Measurements from ENCODE around the gene GMNN.

GRCh38 chr6:24833711-24834386 is 59.1 kb downstream of the GMNN start:
- no peak for TF ChIP-seq MXI1 (conservative IDR thresholded peaks at IDR 0.05; ENCODE audit: poor library complexity, severe bottlenecking)
- TF ChIP-seq TAF1 (IDR thresholded peaks at IDR 0.05; ENCODE audit: low read depth): no peak
- no peak for TF ChIP-seq CTCF (IDR thresholded peaks at IDR 0.05; ENCODE audit: poor library complexity, severe bottlenecking)
- no peak for TF ChIP-seq POLR2AphosphoS5 (IDR thresholded peaks at IDR 0.05)
- no peak for TF ChIP-seq REST (IDR thresholded peaks at IDR 0.05; ENCODE audit: borderline replicate concordance)
- TF ChIP-seq EZH2 (IDR thresholded peaks at IDR 0.05; ENCODE audit: borderline replicate concordance, insufficient read depth, low read length, poor library complexity, severe bottlenecking): no peak
- TF ChIP-seq EP300 (conservative IDR thresholded peaks at IDR 0.05; ENCODE audit: poor library complexity, severe bottlenecking): no peak
- no peak for TF ChIP-seq SMC3 (conservative IDR thresholded peaks at IDR 0.05; ENCODE audit: poor library complexity)
- no peak for TF ChIP-seq RAD21 (conservative IDR thresholded peaks at IDR 0.05)

Measured in neural cell (in vitro differentiated cells).